HG03457 (cell line): ENCODE results near the gene ROS1.

ENCODE experiments used
- ATAC-seq: cut with Tn5 transposase; IDR thresholded peaks from one replicate; pipeline ENCODE4 v1.9.1; 2021; ENCODE audit warnings: moderate number of reproducible peaks; ENCODE audit not compliant: unreplicated experiment

The ROS1 gene

DNA sequence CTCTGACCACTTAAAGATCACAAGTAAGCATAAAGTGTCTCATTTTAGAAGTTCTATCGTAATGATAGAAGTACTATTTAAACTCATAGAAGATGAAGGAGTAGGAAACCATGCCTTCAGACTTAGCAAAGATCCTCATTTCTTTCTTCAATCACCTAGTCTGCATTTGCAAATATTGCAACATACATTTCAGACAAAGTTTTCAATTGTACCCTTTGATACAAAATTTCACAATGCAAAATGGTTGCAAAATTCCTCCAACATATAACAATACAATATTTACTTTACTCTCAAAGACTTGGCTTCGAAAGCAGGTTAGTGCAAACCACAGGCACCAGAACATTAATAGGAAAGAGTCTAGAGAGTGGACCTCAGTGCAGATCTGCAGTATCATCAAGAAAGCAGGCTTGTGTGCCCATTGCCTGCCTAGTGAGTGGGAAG is 16.1 kb upstream of the ROS1 start:
- ATAC-seq, result no peak

DNA sequence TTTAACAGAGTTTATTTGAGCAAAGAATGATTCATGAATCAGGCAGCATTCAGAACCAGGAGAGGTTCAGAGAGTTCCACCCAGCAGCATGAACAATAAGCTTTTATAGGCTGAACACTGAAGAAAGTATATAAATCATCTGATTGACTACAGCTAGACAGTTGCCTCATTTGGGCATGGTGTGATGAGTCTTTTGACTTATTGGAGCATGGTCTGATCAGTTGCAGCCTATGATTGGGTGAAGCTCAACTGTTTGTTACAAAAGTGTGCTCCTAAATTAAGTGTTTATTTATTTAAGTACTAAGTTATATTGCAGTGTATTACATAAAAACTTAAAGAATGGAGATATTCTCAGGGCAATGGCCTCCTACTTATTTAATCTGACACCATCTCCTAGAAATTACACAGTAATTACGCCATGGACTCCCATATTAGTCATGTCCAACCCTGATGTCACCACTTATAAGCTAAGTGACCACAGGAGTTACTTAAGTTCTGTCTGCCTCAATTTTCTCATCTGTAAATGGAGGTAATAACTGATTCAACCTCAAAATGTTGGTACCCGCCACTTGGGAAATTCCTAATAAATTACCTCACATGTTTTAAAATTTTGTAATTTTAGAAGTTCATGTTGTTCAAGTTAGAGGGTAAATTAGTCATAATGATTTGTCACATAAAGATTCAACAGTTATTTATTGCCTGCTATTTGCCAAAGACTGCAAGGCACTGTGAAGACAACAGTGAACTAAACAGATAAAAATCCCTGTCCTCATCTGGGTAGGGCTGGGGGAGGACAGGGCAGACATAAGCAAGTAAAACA is 15.2 kb upstream of the ROS1 start:
- ATAC-seq, result no peak

GRCh38 chr6:117432273-117432672 is 6.5 kb upstream of the ROS1 start:
- ATAC-seq, result no peak

DNA sequence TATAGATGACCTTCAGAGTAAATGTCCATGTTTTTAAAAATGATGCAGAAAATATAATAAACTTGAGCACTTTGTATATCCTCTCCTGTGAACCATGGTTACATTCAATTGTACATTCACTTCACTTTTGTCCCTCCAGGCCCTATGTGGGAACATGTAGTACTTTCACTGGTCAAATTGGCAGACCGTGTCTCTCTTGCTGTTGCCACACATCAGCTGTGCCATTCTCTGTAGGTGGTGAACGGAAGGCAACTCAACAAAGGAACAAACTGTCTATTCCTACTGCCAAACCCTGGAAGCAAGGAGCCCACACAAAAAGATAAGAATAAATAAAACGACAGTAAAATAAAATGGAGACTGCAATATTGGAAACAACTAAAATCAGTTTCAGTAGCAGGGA is 2.0 kb downstream of the ROS1 start:
- no peak for ATAC-seq

GRCh38 chr6:117418320-117418719 is 7.4 kb downstream of the ROS1 start:
- ATAC-seq, result no peak

GRCh38 chr6:117417851-117418250 is 7.9 kb downstream of the ROS1 start:
- no peak for ATAC-seq

- ATAC-seq, result no peak
These were observed 11.0 kb downstream of the ROS1 start for GRCh38 chr6:117414770-117415169.

DNA sequence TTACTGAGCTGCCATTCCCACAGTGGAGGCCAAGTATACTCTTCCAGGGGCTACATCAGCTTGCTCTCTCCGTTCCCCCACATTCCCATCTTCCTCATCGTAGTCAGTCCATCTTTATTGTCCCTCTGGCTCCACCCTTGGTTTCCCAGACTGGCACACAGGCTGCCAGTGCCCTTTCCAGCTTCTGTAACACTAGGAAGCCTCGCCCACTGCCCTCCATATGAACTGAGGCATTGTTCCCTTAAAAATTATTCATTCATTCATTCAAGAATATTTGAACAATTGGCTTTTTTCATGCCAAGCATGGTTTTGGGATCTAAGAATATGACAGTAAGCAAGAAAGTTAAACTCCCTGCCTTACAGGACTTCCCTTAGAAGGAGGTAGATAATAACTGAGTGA is 14.3 kb downstream of the ROS1 start:
- no peak for ATAC-seq

DNA sequence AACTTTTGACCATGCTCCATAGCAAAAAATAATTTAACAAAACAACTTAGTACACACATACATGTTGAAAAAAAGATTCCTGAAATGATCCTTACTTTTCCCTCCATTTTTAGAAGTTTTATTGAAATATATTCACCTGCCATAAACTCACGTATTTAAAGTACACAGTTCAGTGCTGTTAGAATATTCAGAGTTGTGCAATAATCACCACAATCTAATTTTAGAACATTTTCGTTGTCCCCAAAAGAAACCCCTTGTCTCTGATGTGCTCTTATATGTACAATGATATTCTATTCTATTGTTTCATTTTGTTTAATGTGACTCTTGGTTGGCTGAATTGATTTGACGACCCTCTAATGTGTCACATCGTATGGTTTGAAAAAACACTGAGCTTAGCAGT is 15.9 kb downstream of the ROS1 start:
- ATAC-seq, result no peak

DNA sequence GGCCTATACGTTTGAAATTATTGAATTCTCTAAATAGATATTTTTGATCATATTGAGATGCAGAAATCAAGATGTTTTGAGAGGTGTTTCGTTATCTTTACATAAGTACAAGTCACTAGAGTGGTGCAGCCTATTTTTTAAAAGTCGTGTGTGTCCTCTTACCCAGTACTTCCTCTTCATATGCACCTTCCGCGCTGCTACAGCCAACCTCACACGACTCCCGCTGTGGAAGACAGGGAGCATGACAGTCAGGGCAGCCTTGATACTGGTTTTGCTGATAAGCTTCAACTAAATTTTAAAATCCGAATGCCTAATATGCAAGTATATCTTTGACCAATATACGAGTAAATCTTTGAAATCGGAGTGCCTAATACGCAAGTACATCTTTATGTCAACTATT is 16.3 kb downstream of the ROS1 start:
- no peak for ATAC-seq

DNA sequence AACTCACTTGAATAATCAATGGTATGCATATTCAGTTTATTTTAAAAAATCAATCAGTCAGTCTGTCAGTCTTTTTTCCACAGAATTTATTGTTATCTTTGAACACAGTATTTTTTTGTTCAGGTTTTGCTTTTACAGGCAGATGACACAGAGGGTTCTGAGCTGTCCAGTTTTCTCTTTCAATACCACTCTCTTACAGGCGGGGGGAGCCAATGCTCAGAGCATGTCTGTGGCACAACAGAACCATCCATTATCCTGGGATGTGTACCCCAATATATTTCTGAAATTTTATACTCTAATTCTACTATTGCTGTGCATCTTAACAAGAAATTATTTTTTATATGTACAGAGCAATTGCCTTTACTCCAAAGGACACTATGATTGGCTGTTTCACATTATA is 21.2 kb downstream of the ROS1 start:
- no peak for ATAC-seq

DNA sequence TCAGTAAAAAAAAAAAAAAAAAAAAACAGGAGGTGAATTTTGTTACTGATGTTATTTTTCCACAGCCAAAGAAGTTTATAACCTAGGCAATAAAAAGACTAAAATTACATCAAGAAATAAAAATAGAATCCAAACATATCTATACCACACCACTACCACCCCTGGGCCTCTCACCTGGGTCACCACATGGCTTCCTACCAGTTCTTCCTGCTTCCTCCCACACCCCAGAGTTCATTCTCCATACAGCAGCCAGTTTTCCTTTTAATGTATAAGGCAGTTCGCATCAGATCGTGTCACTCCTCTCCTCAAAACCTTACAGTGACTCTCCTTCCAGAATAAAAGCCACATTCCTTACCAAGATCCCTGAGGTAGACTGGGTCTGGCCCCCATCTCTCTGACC is 23.9 kb downstream of the ROS1 start:
- no peak for ATAC-seq

DNA sequence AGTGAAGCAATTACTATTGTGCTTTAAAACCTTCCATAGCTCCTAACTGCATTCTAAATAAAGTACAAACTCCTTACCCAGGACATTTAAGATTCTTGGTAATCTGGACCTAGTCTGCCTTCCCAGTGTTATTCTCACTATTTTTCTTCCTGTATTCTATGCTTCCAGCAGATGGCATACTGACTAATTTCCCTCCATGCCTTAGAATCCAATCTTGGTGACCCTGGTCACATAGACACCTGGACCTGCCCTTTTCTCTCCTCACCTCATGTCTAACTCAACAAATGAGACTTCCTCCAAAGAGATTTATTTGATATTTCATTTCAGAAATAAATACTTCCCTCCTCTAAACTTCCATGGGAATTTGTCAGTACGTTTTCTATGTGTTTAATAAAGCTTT is 25.8 kb downstream of the ROS1 start:
- ATAC-seq, result no peak

GRCh38 chr6:117399126-117399525 is 26.6 kb downstream of the ROS1 start:
- ATAC-seq, result no peak

DNA sequence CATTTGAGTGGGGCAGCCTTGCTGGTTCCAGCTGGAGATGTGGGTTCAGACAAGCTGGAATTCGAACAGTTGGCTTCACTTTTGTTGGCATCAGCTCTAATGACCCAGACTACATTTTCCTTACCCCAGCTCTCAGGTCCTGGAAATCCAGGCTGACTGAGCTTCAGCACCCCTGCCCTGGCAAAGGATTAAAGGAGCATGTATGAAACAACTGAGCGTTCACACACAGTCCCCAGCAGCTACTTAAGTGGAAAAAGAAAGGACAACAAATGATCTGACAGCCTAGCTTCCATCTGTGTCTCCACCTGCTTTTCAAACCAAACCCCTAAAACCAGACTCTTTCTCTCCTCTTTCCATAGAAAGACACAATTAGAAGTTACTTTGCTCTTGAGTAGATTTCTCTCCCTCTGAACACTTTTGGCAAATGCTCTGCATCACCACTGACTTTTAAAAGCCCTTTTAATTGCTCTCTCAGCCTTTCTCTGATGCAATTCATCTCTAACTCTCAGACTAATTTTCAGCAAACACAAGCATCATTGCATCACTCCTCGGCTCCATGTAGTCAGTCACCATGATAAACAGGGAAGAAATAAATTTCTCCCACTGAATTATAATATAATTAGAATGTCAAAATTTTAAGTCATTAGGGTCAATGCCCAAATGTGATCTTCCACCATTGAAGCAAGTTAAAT is 28.1 kb downstream of the ROS1 start:
- ATAC-seq, result no peak

DNA sequence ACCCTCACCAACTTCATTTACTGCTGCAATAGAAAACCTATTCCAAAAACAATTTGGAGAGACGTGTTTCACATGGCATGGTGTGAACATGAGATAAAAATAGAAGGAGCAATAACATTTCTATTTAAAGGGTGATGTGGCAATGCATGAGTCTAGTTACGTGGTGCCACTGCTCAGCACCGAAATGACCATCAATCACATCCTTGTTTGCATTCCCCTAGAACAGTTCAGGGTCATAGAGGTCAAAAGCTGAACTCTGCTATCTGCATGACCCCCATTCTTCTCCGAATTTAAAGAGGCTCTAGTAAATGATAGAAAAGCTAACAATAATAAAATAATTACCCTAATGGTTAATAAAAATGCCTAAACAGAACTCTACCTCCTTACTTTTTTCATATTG is 29.5 kb downstream of the ROS1 start:
- no peak for ATAC-seq

DNA sequence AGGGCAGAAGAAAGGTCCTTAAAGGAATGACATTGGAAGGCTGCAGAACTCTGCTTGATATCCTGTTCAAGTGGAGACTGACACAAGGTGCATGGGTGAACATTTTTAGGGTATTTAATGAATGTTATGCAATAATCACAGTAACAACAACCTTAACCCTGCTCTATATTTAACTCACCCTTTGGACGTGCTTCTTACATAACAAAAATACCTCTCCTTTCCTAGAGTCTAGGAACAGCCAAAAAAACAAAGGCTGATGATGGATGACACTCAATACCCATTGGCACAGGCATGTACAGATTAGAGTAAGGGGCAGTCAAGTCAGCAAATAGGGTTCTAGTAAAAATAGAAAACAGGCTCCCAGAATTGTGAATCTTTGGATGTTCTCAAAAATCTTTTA is 30.6 kb downstream of the ROS1 start:
- ATAC-seq, result no peak

DNA sequence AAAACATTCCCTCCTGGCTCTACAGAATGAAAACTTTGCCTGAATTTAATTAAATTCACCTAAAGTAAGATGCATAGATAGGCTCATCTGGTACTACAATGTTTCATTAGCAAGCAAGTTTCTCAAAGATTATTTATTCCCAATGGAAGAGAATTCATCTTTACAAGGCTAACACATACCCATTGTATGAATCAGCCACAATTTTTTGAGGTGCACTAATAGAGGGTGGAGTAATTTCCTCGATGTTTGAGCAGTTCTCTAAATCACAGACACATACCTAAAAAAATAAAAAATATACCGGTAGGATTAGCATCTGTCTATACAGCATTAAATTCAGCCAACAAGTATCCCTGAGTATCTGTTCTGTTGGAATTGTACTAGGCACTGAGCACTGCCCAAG is 32.7 kb downstream of the ROS1 start:
- no peak for ATAC-seq

GRCh38 chr6:117391874-117392583 is 33.7 kb downstream of the ROS1 start:
- ATAC-seq, result no peak

GRCh38 chr6:117389227-117390057 is 36.3 kb downstream of the ROS1 start:
- no peak for ATAC-seq

GRCh38 chr6:117387454-117387974 is 38.2 kb downstream of the ROS1 start:
- ATAC-seq, result no peak
